Measurements from ENCODE around the gene NRXN3.

DNA sequence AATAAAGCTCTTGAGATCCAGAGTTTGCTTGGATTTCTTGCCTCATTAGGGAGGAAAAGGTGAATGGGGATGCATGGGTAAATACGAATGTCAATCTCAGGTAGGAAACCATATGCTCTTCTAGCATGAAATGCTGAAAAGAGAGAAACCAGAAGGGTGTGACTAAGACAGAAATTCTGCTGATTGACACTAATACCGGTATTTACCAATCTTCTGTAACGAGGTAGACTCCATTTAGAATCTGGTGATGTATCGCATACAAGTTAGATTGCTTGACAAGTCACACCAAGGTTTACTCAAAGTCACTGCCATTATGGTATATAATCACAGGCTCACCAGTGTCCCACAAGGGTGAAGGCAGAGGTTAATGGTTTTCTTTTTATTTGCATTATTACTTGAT lies 337.9 kb downstream of the NRXN3 start:
- TF ChIP-seq POLR2A (IDR thresholded peaks at IDR 0.05), result no peak
- TF ChIP-seq, protein P1, sequence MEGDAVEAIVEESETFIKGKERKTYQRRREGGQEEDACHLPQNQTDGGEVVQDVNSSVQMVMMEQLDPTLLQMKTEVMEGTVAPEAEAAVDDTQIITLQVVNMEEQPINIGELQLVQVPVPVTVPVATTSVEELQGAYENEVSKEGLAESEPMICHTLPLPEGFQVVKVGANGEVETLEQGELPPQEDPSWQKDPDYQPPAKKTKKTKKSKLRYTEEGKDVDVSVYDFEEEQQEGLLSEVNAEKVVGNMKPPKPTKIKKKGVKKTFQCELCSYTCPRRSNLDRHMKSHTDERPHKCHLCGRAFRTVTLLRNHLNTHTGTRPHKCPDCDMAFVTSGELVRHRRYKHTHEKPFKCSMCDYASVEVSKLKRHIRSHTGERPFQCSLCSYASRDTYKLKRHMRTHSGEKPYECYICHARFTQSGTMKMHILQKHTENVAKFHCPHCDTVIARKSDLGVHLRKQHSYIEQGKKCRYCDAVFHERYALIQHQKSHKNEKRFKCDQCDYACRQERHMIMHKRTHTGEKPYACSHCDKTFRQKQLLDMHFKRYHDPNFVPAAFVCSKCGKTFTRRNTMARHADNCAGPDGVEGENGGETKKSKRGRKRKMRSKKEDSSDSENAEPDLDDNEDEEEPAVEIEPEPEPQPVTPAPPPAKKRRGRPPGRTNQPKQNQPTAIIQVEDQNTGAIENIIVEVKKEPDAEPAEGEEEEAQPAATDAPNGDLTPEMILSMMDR (IDR thresholded peaks at IDR 0.05), result no peak
